WTC11 (cell line): Measurements from ENCODE around the gene HYDIN. TPM values are rescaled to one million over a fixed set of nuclear protein-coding genes. Genes with fewer than 3 reads are reported as not detected.

Experiments used
- ATAC-seq: fragments of 200-7000 bp; cut with Tn5 transposase; 2 replicates; pipeline ENCODE4 v1.10.0; 2021; ENCODE audit warnings: mild to moderate bottlenecking, moderate library complexity
- CTCF ChIA-PET: fragments of 300-600 bp; sonication (Branson Sonifier 250); formaldehyde crosslinking; loops from one replicate; lab custom pipeline; 2021; ENCODE audit warnings: antibody characterized with exemption; lab: Charles Lee
- POLR2A ChIA-PET: fragments of 350-600 bp; sonication (Branson Sonifier 250); formaldehyde crosslinking; loops from one replicate; lab custom pipeline; 2021; ENCODE audit warnings: antibody characterized with exemption; lab: Charles Lee
- DNase-seq: peaks from one replicate; pipeline ENCODE4 v3.0.0; 2021; ENCODE audit warnings: low spot score
- H3K27ac Mint-ChIP-seq: 2 replicates; pipeline ENCODE4 v1.8.0; 2021; ENCODE audit warnings: mixed read lengths
- H3K27me3 Mint-ChIP-seq: 2 replicates; pipeline ENCODE4 v1.8.0; 2021; ENCODE audit warnings: low read depth, mild to moderate bottlenecking, moderate library complexity, mixed read lengths
- H3K36me3 Mint-ChIP-seq: 2 replicates; pipeline ENCODE4 v1.8.0; 2021; ENCODE audit warnings: mixed read lengths
- H3K4me1 Mint-ChIP-seq: 2 replicates; pipeline ENCODE4 v1.8.0; 2022; ENCODE audit warnings: mixed read lengths
- H3K4me3 Mint-ChIP-seq: 2 replicates; pipeline ENCODE4 v1.8.0; 2021; ENCODE audit warnings: mild to moderate bottlenecking, moderate library complexity, mixed read lengths
- H3K9me3 Mint-ChIP-seq: 2 replicates; pipeline ENCODE4 v1.8.0; 2021; ENCODE audit warnings: mixed read lengths
- E2F5 ChIP-seq: sonication (generic); formaldehyde crosslinking; IDR thresholded peaks from 2 replicates; pipeline ENCODE4 v1.8.1; 2022; ENCODE audit warnings: mild to moderate bottlenecking, moderate library complexity, missing genetic modification reagents
- ESRRA ChIP-seq: sonication (generic); formaldehyde crosslinking; IDR thresholded peaks from 2 replicates; pipeline ENCODE4 v1.8.1; 2022; ENCODE audit warnings: mild to moderate bottlenecking, missing genetic modification reagents, borderline replicate concordance
- FOXJ3 ChIP-seq: sonication (generic); formaldehyde crosslinking; IDR thresholded peaks from 2 replicates; pipeline ENCODE4 v1.9.0; 2021; ENCODE audit warnings: missing genetic modification reagents, mild to moderate bottlenecking, borderline replicate concordance
- FOXP1 ChIP-seq: sonication (generic); formaldehyde crosslinking; IDR thresholded peaks from 2 replicates; pipeline ENCODE4 v1.8.0; 2022; ENCODE audit warnings: missing genetic modification reagents, mild to moderate bottlenecking, moderate library complexity, borderline replicate concordance
- HMGA2 ChIP-seq: fragments of 250-450 bp; sonication (Bioruptor Pico); IDR thresholded peaks from 2 replicates; pipeline ENCODE4 v1.4.0; 2021; ENCODE audit warnings: mild to moderate bottlenecking, moderate library complexity
- MLX ChIP-seq: sonication (generic); formaldehyde crosslinking; IDR thresholded peaks from 2 replicates; pipeline ENCODE4 v1.8.1; 2023; ENCODE audit warnings: mild to moderate bottlenecking, missing genetic modification reagents, moderate library complexity
- NFYB ChIP-seq: sonication (generic); formaldehyde crosslinking; conservative IDR thresholded peaks from 2 replicates; pipeline ENCODE4 v1.8.0; 2022; ENCODE audit warnings: low read depth, missing genetic modification reagents
- OVOL2 ChIP-seq: fragments of 250-450 bp; sonication (Bioruptor Pico); IDR thresholded peaks from 2 replicates; pipeline ENCODE4 v1.9.0; 2021; ENCODE audit warnings: mild to moderate bottlenecking, borderline replicate concordance
- RELA ChIP-seq: sonication (generic); formaldehyde crosslinking; IDR thresholded peaks from 2 replicates; pipeline ENCODE4 v1.8.1; 2022; ENCODE audit warnings: missing genetic modification reagents, mild to moderate bottlenecking, borderline replicate concordance
- SOX15 ChIP-seq: fragments of 250-450 bp; sonication (Bioruptor Pico); IDR thresholded peaks from 2 replicates; pipeline ENCODE4 v1.9.0; 2021; ENCODE audit warnings: mild to moderate bottlenecking
- SP1 ChIP-seq: sonication (generic); formaldehyde crosslinking; conservative IDR thresholded peaks from 2 replicates; pipeline ENCODE4 v1.8.1; 2022; ENCODE audit warnings: missing genetic modification reagents
- TCF7 ChIP-seq: sonication (generic); formaldehyde crosslinking; IDR thresholded peaks from 2 replicates; pipeline ENCODE4 v1.8.0; 2022; ENCODE audit warnings: mild to moderate bottlenecking, low read depth, missing genetic modification reagents, moderate library complexity
- USF1 ChIP-seq: sonication (generic); formaldehyde crosslinking; IDR thresholded peaks from 2 replicates; pipeline ENCODE4 v1.8.0; 2022; ENCODE audit warnings: mild to moderate bottlenecking, missing genetic modification reagents
- ZMAT4 ChIP-seq: fragments of 250-450 bp; sonication (Bioruptor Pico); IDR thresholded peaks from 2 replicates; pipeline ENCODE4 v1.9.0; 2021; ENCODE audit warnings: mild to moderate bottlenecking
- ZNF219 ChIP-seq: sonication (generic); formaldehyde crosslinking; IDR thresholded peaks from 2 replicates; pipeline ENCODE4 v1.8.0; 2023; ENCODE audit warnings: missing genetic modification reagents, mild to moderate bottlenecking, borderline replicate concordance
- total RNA-seq: library from RNA; stranded (reverse); gene quantifications from 3 replicates; pipeline ENCODE4 v1.2.3, GENCODE V29; 2021
- TF ChIP-seq, protein P1 (sequence below): sonication (generic); formaldehyde crosslinking; IDR thresholded peaks from 2 replicates; pipeline ENCODE4 v1.8.1; 2023; ENCODE audit warnings: mild to moderate bottlenecking, missing genetic modification reagents, borderline replicate concordance
- TF ChIP-seq, protein P2 (sequence below): sonication (generic); formaldehyde crosslinking; IDR thresholded peaks from 2 replicates; pipeline ENCODE4 v1.8.1; 2022; ENCODE audit warnings: low read depth, missing genetic modification reagents, borderline replicate concordance
- TF ChIP-seq, protein P3 (sequence below): sonication (generic); formaldehyde crosslinking; conservative IDR thresholded peaks from 2 replicates; pipeline ENCODE4 v1.8.1; 2023; ENCODE audit warnings: mild to moderate bottlenecking, low read depth, missing genetic modification reagents, moderate library complexity

HYDIN gene
- total RNA-seq, 1 experiment from 2014 or later = 2.6 TPM

- TF ChIP-seq, protein P1, sequence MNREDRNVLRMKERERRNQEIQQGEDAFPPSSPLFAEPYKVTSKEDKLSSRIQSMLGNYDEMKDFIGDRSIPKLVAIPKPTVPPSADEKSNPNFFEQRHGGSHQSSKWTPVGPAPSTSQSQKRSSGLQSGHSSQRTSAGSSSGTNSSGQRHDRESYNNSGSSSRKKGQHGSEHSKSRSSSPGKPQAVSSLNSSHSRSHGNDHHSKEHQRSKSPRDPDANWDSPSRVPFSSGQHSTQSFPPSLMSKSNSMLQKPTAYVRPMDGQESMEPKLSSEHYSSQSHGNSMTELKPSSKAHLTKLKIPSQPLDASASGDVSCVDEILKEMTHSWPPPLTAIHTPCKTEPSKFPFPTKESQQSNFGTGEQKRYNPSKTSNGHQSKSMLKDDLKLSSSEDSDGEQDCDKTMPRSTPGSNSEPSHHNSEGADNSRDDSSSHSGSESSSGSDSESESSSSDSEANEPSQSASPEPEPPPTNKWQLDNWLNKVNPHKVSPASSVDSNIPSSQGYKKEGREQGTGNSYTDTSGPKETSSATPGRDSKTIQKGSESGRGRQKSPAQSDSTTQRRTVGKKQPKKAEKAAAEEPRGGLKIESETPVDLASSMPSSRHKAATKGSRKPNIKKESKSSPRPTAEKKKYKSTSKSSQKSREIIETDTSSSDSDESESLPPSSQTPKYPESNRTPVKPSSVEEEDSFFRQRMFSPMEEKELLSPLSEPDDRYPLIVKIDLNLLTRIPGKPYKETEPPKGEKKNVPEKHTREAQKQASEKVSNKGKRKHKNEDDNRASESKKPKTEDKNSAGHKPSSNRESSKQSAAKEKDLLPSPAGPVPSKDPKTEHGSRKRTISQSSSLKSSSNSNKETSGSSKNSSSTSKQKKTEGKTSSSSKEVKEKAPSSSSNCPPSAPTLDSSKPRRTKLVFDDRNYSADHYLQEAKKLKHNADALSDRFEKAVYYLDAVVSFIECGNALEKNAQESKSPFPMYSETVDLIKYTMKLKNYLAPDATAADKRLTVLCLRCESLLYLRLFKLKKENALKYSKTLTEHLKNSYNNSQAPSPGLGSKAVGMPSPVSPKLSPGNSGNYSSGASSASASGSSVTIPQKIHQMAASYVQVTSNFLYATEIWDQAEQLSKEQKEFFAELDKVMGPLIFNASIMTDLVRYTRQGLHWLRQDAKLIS = no peak
- no peak for TF ChIP-seq RELA (CRISPR knock-in tag)
Observed at GRCh38 chr16:71257768-71258167, 27.2 kb upstream of the HYDIN start (continued).

DNA sequence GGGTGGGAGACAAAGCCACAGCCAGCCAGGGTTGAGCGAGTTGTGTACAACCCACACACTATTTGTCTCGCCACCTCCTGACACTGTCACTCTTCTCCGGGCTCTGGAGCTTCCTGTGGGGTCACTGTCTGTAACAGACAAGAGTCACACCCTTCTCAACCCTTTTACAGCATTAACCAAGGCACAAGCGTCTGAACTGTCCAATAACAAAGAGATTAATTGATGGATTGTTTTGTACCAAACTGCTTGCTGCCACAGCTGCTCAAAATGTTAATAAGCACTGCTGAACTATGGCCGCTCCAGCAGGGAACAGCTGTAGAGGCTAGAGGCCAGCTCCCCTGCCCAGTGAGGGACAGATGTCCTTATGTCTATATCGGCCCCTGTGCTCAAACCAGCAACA is 25.2 kb upstream of the HYDIN start:
- no peaks in the 10 kb centered on the region for H3K36me3 Mint-ChIP-seq
- H3K9me3 Mint-ChIP-seq = no peaks in the 10 kb centered on the region
- peaks cover 28% of the 10 kb centered on the region for H3K4me1 Mint-ChIP-seq
- H3K27ac Mint-ChIP-seq = no peak overlapping the region
- no peak overlapping the region for H3K4me3 Mint-ChIP-seq
- DNase-seq = no peak
- TF ChIP-seq, protein P2, sequence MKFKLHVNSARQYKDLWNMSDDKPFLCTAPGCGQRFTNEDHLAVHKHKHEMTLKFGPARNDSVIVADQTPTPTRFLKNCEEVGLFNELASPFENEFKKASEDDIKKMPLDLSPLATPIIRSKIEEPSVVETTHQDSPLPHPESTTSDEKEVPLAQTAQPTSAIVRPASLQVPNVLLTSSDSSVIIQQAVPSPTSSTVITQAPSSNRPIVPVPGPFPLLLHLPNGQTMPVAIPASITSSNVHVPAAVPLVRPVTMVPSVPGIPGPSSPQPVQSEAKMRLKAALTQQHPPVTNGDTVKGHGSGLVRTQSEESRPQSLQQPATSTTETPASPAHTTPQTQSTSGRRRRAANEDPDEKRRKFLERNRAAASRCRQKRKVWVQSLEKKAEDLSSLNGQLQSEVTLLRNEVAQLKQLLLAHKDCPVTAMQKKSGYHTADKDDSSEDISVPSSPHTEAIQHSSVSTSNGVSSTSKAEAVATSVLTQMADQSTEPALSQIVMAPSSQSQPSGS = no peak
- TF ChIP-seq ZMAT4 (no peak), OVOL2 (CRISPR knock-in tag) (no peak), NFYB (no peak), TCF7 (CRISPR knock-in tag) (no peak), E2F5 (CRISPR knock-in tag) (no peak), ESRRA (CRISPR knock-in tag) (no peak), SOX15 (CRISPR knock-in tag) (no peak), HMGA2 (CRISPR knock-in tag) (no peak), FOXJ3 (CRISPR knock-in tag) (no peak), USF1 (CRISPR knock-in tag) (no peak), FOXP1 (CRISPR knock-in tag) (no peak), RELA (CRISPR knock-in tag) (no peak), MLX (CRISPR knock-in tag) (no peak), ZNF219 (CRISPR knock-in tag) (no peak), SP1 (CRISPR knock-in tag) (no peak)
- TF ChIP-seq, protein P1 = no peak
- TF ChIP-seq, protein P3, sequence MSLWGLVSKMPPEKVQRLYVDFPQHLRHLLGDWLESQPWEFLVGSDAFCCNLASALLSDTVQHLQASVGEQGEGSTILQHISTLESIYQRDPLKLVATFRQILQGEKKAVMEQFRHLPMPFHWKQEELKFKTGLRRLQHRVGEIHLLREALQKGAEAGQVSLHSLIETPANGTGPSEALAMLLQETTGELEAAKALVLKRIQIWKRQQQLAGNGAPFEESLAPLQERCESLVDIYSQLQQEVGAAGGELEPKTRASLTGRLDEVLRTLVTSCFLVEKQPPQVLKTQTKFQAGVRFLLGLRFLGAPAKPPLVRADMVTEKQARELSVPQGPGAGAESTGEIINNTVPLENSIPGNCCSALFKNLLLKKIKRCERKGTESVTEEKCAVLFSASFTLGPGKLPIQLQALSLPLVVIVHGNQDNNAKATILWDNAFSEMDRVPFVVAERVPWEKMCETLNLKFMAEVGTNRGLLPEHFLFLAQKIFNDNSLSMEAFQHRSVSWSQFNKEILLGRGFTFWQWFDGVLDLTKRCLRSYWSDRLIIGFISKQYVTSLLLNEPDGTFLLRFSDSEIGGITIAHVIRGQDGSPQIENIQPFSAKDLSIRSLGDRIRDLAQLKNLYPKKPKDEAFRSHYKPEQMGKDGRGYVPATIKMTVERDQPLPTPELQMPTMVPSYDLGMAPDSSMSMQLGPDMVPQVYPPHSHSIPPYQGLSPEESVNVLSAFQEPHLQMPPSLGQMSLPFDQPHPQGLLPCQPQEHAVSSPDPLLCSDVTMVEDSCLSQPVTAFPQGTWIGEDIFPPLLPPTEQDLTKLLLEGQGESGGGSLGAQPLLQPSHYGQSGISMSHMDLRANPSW (CRISPR knock-in tag) = no peak
- no peaks in the 10 kb centered on the region for H3K27me3 Mint-ChIP-seq
- CTCF ChIA-PET = interaction anchor here (0.6 to 1.3 kb wide), 5 partner anchors 11 to 157 kb away, joined by 3 read pairs; no protein-coding TSS in a partner anchor
- POLR2A ChIA-PET = no interaction called here
- no peak for ATAC-seq
